Body of pancreas (tissue), 4 donors: ENCODE data around the gene GSG1L. TPM values are rescaled to one million over a fixed set of nuclear protein-coding genes. Genes with fewer than 3 reads are reported as not detected.

Experiments
- ATAC-seq: fragments of 150-250 bp; one replicate; pipeline ENCODE4 v1.9.1; 2016
- DNase-seq, 4 donors: peaks; one replicate each; pipeline ENCODE4 v3.0.0-alpha.2; 2019
- H3K27ac ChIP-seq, 4 donors: fragments of 200-600 bp; sonication (generic); 1 replicate in 3 of 4; 2 replicates in 1 of 4; pipeline versions ENCODE4 v1.5.1 to v1.6.1; 2016 to 2019; ENCODE audit warnings: mild to moderate bottlenecking in 1 of 4, mixed read lengths in 1 of 4, moderate library complexity in 1 of 4
- H3K27me3 ChIP-seq, 2 donors: fragments of 200-600 bp; sonication (generic); one replicate each; pipeline ENCODE4 v1.6.0; 2016; ENCODE audit warnings: mild to moderate bottlenecking in 1 of 2
- H3K36me3 ChIP-seq, 2 donors: fragments of 200-600 bp; sonication (generic); replicated peaks in 1 of 2; 2 replicates each; pipeline ENCODE4 v1.5.1; 2016; ENCODE audit warnings: low read depth in 2 of 2; ENCODE audit not compliant: insufficient read depth in 1 of 2
- H3K4me1 ChIP-seq: fragments of 200-600 bp; sonication (generic); one replicate; pipeline ENCODE4 v1.6.0; 2016
- H3K4me3 ChIP-seq, 2 donors: fragments of 200-600 bp; sonication (generic); 1 replicate in 1 of 2; 2 replicates in 1 of 2; pipeline ENCODE4 v1.5.1; 2016 to 2019
- H3K9me3 ChIP-seq, 3 donors: fragments of 200-600 bp; sonication (generic); 1 replicate in 2 of 3; 2 replicates in 1 of 3; pipeline ENCODE4 v1.5.1; 2016
- POLR2A ChIP-seq, 3 donors: fragments of 450-650 bp; IDR thresholded peaks; one replicate each; pipeline ENCODE4 v1.6.1; 2016; ENCODE audit warnings: antibody characterized with exemption in 3 of 3, mild to moderate bottlenecking in 2 of 3
- WGBS, 2 donors: methylation state at CpG; one replicate each; pipeline ENCODE4 v1.1.5; 2017; 5-methylcytosine and 5-hydroxymethylcytosine counted together
- intact Hi-C: fragments of 100-400 bp; cut with DNase I; formaldehyde crosslinking; loops from one replicate; pipeline ENCODE4 v1.15.1; 2023
- total RNA-seq, 2 donors: library from RNA; depleted of rRNA; stranded (reverse); fragments of >200 nt; gene quantifications; one replicate each; pipeline ENCODE4 v1.1.0, GENCODE V29; 2016
- TF ChIP-seq, protein P1 (sequence below), 7 experiments: fragments of 450-650 bp in 4 of 7; fragments of 200-600 bp in 3 of 7; sonication (generic) in 3 of 7; IDR thresholded peaks; one replicate each; pipeline ENCODE4 v1.5.1; 2016 to 2019; ENCODE audit warnings: antibody characterized with exemption in 7 of 7

GSG1L gene
- total RNA-seq, 2 donors from 2014 or later = not detected

DNA sequence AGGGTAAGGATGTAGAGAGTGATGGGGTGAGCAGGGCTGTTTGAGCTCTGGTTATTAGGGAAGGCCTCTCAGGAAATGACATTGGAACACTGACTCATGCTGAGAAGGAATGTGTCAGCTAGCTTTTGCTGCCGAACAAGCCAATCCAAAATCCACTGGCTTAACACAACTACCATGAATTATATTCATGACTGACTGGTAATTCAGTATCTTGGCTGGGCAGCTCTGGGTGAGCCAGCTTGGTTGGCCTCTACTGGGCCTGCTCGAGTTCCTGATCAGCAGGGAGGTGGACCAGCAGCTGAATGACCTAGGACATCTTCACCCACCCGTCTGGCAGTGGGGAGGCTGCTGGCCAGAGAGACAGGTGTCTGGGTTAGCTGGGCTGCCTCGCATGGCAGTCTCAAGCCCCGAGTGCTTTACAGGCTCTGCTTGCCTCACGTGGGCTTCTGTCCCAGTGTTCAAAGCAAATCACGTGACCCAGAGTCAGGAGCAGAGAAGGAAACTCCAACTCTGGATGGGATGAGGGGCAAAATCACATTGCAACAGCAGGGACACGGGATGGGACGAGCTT is 304.1 kb downstream of the GSG1L start:
- ATAC-seq = no peak
- no peak for DNase-seq
- 88 to 93% methylated on average over 6 to 9 of the region's 9 CpGs for WGBS, 2 donors
- no peak for TF ChIP-seq POLR2A (IDR thresholded peaks at IDR 0.05)
- TF ChIP-seq, protein P1, sequence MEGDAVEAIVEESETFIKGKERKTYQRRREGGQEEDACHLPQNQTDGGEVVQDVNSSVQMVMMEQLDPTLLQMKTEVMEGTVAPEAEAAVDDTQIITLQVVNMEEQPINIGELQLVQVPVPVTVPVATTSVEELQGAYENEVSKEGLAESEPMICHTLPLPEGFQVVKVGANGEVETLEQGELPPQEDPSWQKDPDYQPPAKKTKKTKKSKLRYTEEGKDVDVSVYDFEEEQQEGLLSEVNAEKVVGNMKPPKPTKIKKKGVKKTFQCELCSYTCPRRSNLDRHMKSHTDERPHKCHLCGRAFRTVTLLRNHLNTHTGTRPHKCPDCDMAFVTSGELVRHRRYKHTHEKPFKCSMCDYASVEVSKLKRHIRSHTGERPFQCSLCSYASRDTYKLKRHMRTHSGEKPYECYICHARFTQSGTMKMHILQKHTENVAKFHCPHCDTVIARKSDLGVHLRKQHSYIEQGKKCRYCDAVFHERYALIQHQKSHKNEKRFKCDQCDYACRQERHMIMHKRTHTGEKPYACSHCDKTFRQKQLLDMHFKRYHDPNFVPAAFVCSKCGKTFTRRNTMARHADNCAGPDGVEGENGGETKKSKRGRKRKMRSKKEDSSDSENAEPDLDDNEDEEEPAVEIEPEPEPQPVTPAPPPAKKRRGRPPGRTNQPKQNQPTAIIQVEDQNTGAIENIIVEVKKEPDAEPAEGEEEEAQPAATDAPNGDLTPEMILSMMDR (IDR thresholded peaks at IDR 0.05) = no peak
- H3K4me3 ChIP-seq = no peak overlapping the region
- H3K9me3 ChIP-seq = no peaks in the 10 kb centered on the region
- no peak overlapping the region for H3K27ac ChIP-seq
- intact Hi-C loops = no loop called here
- H3K4me1 ChIP-seq = no peaks in the 10 kb centered on the region
- H3K27me3 ChIP-seq = no peaks in the 10 kb centered on the region
- H3K36me3 ChIP-seq = peaks cover 0 to 3% of the 10 kb centered on the region in 2 donors

- Histone ChIP-seq H3K4me1 (no peaks in the 10 kb centered on the region), H3K27ac (no peak overlapping the region)
Measured at GRCh38 chr16:27758544-27758943, 305.0 kb downstream of the GSG1L start.

DNA sequence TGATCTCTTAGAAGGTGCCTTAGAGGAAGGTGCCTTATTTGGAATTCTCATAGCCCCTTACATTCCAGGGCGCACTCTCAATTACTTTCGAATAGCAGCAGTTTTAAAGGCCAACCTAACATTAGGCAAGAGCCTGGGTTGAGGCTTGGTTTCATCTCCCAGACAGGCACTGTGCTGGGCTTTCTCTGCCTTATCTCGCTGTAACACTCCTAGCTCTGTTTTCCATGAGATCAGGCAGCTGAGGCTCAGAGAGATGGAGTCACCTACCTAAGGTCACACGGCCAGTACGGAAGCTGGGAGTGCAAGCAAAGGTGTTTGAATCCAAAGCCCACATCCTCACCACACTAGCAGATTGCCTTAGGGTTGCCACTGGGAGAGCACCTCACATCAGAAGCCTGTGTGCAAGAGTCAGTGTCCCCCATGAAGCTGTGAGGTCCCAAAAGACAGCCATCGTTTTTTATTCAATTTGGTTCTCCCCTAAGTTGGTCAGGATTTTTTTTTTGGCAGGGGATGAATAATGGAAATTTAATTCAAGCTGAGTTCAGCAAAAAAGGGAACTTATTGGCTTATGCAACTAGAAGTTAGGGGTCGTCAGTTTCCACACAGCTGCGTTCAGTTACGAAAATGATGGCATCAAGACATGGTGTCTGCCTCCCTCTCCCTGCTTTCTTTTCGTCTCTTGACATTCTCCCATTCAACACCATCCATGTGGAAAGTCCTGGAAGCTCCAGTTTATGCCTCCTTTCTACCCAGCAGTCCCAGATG is 307.1 kb downstream of the GSG1L start:
- no peaks in the 10 kb centered on the region for H3K9me3 ChIP-seq
- H3K36me3 ChIP-seq = peaks cover 0 to 2% of the 10 kb centered on the region in 2 donors
- ATAC-seq (no peak), DNase-seq (no peak)
- H3K4me3 ChIP-seq = no peak overlapping the region
- 71 to 88% methylated on average over 10 of the region's 10 CpGs for WGBS, 2 donors
- no peak overlapping the region for H3K27ac ChIP-seq
- intact Hi-C loops = no loop called here
- H3K27me3 ChIP-seq = no peaks in the 10 kb centered on the region
- no peak for TF ChIP-seq POLR2A (IDR thresholded peaks at IDR 0.05)
- TF ChIP-seq, protein P1 (IDR thresholded peaks at IDR 0.05) = no peak
- no peaks in the 10 kb centered on the region for H3K4me1 ChIP-seq

More at GRCh38 chr16:27758544-27758943, 305.0 kb downstream of the GSG1L start:
- WGBS, 2 donors = 98% methylated on average over 2 of the region's 2 CpGs
- peaks cover 0 to 2% of the 10 kb centered on the region in 2 donors for H3K36me3 ChIP-seq
- DNase-seq (no peak), ATAC-seq (no peak)
- no peaks in the 10 kb centered on the region for H3K9me3 ChIP-seq
- no peaks in the 10 kb centered on the region for H3K27me3 ChIP-seq
- H3K4me3 ChIP-seq = no peak overlapping the region
- TF ChIP-seq POLR2A (IDR thresholded peaks at IDR 0.05) = no peak
- TF ChIP-seq, protein P1 (IDR thresholded peaks at IDR 0.05) = no peak
- intact Hi-C loops = no loop called here

GRCh38 chr16:27754788-27755690 is 308.5 kb downstream of the GSG1L start:
- Histone ChIP-seq H3K4me1 (no peaks in the 10 kb centered on the region), H3K4me3 (no peak overlapping the region), H3K27ac (no peak overlapping the region), H3K27me3 (no peaks in the 10 kb centered on the region), H3K9me3 (no peaks in the 10 kb centered on the region), H3K36me3 (peaks cover 0 to 2% of the 10 kb centered on the region in 2 donors)
- WGBS, 2 donors = 87 to 90% methylated on average over 10 to 11 of the region's 11 CpGs
- DNase-seq = no peak
- no peak for ATAC-seq
- no peak for TF ChIP-seq POLR2A (IDR thresholded peaks at IDR 0.05)
- intact Hi-C loops = no loop called here

DNA sequence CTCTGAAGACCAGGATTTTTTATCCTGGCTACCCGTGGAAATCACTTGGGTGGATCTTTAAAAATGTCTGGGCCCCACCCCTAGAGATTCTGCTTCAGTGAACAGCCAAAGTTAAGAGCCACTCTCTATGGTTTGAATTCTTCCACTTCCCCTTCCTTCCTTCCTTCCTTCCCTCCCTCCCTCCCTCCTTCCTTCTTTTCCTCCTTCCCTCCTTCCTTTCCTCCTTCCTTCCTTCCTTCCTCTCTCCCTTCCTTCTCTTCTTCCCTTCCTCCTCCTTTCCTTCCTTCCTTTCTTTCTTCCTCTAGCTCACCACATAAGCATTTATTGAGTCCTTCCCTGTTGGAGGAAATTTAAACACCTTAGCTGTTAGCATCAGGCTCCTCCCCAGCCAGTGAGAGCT is 310.0 kb downstream of the GSG1L start:
- Histone ChIP-seq H3K4me3 (no peak overlapping the region), H3K27ac (no peak overlapping the region), H3K27me3 (no peaks in the 10 kb centered on the region), H3K36me3 (peaks cover 0 to 2% of the 10 kb centered on the region in 2 donors), H3K9me3 (no peaks in the 10 kb centered on the region), H3K4me1 (no peaks in the 10 kb centered on the region)
- intact Hi-C loops = no loop called here
- ATAC-seq (no peak), DNase-seq (no peak)
- WGBS, 2 donors = 50 to 67% methylated on average over 1 of the region's 1 CpG
- TF ChIP-seq, protein P1 (IDR thresholded peaks at IDR 0.05) = no peak
- TF ChIP-seq POLR2A (IDR thresholded peaks at IDR 0.05) = no peak
